Measurements from ENCODE around the gene PRAMEF11.

DNA sequence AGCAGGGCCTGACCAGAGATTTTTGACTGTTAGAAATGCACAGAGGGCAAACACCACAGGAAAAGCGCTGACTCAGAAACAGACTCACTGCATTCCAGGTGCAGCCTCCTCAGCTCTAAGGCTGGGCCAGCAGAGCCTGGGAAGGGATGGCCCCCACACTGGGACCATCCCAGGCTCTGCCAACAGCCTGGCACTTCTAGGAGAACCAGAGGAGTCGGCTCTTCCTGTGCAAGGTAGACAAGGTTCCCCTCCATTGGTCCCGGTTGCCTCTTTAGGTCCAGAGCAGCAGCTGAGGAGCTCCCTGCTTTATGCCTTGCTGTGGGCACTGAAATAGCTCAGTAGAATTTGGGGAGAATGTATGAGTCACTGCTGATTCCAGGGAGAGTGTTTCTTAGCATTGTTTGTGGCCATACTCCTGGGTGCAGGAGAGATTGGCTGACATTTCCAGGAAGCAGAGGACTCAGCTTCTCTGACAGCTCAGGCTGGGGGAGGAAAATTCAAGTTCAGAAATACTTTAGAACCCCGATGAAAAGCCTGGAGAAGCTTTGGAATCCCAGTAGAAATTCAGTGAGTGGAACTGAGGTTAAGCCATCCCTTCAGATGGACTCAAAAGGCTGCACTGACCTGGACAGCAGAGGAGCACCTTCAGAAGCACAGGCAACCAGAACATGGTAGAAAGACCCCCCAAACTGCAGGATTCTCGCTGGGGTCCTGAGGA lies 20.4 kb downstream of the PRAMEF11 start:
- TF ChIP-seq, protein P1, sequence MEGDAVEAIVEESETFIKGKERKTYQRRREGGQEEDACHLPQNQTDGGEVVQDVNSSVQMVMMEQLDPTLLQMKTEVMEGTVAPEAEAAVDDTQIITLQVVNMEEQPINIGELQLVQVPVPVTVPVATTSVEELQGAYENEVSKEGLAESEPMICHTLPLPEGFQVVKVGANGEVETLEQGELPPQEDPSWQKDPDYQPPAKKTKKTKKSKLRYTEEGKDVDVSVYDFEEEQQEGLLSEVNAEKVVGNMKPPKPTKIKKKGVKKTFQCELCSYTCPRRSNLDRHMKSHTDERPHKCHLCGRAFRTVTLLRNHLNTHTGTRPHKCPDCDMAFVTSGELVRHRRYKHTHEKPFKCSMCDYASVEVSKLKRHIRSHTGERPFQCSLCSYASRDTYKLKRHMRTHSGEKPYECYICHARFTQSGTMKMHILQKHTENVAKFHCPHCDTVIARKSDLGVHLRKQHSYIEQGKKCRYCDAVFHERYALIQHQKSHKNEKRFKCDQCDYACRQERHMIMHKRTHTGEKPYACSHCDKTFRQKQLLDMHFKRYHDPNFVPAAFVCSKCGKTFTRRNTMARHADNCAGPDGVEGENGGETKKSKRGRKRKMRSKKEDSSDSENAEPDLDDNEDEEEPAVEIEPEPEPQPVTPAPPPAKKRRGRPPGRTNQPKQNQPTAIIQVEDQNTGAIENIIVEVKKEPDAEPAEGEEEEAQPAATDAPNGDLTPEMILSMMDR (IDR thresholded peaks at IDR 0.05; ENCODE audit: low read length), result no peak
- no peak for TF ChIP-seq EZH2 (IDR thresholded peaks at IDR 0.05; ENCODE audit: borderline replicate concordance, low read length)

Measured in OCI-LY1 (cell line).